NCI-H774 (cell line): Measurements from ENCODE around the gene HOXD12.

ENCODE experiments used
- DNase-seq: peaks from one replicate; lab custom pipeline; 2025; lab: John Stamatoyannopoulos, UW

The HOXD12 gene

DNA sequence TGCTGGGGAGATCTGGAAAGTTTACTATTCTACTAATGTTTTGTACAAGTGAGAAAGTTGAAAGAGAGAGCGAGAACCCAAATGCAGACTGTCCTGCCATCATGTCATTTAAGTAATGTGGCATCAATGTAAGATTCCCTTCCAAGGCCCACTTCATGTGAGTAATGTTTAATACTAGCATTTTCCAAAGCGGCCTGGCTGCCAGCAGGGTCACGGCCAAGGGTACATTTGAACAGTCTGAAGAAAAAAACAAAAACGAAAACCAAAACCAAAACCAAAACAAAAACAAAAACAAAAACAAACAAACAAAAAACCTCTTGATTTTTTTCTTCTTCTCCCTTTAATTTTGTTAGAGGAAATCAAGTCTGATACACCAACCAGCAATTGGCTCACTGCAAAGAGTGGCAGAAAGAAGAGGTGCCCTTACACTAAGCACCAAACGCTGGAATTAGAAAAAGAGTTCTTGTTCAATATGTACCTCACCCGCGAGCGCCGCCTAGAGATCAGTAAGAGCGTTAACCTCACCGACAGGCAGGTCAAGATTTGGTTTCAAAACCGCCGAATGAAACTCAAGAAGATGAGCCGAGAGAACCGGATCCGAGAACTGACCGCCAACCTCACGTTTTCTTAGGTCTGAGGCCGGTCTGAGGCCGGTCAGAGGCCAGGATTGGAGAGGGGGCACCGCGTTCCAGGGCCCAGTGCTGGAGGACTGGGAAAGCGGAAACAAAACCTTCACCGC is 19.2 kb downstream of the HOXD12 start:
- DNase-seq = peak; percentile 17

DNA sequence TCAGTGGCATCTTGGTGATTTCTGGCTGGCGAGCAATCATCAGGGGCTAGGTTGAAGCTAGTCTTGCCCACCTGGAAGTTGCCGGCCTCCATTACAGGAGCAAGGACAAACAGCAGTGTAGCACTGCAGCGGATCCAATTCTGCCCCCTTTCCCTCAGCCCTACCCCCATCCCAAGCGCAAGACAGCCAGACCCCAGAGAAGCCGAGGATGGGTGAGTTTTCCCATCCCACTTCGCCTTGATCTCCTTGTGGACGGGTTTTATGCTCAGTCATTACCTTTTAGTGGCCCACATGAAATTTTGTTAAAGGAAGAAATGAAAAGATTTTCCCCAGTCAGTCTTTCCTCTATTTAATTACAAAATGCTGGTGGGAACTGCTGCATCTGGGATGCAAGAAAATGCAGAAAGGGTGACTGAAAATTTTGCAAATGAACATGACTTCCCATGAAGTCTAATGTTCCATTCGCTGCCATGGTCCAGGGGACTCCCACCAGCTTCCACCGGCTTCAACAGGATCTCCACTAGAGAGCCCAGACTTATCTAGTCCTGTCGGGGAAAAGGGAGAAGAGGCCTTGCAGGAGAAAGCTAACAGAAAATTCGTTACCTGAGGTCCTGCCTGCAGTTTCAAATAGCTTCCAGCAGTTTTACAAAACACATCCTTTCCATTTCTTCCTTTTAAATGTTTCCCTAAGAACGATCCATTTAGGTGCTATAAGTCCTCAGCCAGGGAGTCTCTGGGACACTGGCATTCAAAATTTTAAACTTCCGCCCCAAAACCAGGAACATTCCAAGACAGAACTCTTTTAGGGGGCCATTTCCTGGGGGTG is 21.0 kb downstream of the HOXD12 start:
- DNase-seq = no peak

DNA sequence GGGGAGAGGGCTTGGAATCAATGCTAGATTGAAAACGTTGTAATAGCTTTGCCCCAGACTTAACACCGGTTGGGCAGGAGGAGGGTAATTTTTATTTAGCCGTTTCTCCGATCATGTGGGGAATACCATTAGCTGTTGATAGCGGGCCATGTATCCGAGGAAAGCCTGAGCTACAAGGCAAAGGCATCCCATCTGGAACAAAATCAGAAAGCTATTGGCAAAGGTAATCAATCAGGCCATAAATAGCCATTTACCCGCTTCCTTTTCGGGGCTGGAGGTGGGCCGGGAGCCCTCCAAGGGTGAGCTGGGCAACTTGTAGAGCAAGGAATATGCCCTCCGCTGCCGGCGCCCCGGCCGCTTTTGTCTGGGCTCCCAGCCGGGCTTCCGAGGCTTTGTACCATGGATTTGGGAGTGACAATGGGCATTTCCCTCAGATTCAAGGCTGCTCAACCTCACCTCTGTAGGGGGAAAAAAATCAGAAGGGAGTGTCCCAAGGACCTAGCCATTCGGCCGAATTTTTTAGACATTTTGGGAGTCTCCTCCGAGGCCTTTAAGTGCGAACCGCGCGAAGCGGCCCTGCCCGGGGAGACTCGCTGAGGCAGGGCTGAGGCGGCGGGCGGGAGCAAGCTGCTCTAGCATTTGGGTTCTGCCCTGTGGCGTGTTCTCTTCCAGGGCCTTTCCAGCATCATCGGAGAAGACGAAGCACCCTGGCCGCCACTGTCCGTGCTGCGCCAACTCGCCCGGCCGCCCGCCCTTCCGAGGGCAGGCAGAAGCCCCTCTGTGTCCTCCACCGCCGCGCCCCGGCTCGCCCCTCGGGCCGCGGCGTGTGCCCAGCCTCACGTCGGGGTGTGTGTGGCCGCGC is 21.8 kb downstream of the HOXD12 start:
- no peak for DNase-seq

DNA sequence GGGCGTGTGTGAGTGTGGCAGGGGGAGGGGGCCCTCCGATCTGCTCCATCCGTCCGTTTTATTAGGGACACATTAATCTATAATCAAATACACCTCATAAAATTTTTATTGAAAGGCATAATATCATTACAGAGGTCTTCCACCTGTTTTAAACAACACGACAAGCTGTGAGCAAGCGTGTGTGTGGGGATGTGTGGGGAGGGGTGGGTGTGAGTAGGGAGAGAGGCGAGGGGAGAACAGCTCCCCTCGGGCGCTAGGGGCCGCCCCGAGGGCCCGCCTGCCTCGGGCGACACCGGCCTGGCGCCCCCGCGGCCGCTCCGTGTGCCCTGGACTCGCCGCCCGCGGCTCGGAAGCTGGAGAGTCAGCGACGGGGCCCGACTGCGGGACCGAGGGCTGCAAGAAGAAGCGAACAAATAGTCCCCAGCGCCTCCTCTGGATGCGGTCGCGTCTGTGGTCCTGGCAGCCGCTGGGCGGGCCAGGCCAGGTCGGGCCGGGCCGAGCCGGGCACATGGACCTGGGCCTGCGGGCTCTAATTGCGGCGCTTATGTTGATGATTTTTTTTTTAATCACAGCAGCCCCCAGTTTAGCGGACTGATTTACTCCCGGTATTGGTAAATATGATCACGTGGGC is 22.6 kb downstream of the HOXD12 start:
- no peak for DNase-seq

DNA sequence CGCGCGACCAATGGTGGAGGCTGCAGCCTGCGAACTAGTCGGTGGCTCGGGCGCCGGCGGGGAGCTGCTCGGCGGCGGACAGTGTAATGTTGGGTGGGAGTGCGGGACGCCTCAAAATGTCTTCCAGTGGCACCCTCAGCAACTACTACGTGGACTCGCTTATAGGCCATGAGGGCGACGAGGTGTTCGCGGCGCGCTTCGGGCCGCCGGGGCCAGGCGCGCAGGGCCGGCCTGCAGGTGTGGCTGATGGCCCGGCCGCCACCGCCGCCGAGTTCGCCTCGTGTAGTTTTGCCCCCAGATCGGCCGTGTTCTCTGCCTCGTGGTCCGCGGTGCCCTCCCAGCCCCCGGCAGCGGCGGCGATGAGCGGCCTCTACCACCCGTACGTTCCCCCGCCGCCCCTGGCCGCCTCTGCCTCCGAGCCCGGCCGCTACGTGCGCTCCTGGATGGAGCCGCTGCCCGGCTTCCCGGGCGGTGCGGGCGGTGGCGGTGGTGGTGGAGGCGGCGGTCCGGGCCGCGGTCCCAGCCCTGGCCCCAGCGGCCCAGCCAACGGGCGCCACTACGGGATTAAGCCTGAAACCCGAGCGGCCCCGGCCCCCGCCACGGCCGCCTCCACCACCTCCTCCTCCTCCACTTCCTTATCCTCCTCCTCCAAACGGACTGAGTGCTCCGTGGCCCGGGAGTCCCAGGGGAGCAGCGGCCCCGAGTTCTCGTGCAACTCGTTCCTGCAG is 23.3 kb downstream of the HOXD12 start, which contains the start of gene HOXD9:
Gene HOXD9, plus strand, starts transcription at position 37 of the 728 bp plus-strand sequence. Its CDS starts 50 bp downstream, at position 87.
- no peak for DNase-seq

DNA sequence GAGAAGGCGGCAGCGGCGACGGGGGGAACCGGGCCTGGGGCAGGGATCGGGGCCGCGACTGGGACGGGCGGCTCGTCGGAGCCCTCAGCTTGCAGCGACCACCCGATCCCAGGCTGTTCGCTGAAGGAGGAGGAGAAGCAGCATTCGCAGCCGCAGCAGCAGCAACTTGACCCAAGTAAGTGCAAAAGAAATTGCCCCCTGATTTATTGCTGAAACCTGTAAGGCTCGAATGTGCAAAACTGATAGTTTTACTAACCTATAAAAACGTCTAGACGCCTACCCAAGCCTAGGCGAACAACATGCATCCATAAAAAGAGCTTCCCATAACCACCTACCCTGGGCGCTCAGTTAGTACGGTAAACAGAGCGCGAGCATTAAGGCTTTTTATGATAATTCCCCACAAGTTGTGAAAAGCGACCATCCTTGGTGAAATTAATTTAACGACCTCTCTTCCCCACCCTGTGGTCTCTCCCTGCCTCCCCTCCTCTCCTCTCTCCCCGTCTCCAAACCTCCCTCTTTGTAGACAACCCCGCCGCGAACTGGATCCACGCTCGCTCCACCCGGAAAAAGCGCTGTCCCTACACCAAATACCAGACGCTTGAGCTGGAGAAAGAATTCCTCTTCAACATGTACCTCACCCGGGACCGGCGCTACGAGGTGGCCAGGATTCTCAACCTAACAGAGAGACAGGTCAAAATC is 24.0 kb downstream of the HOXD12 start:
- no peak for DNase-seq

DNA sequence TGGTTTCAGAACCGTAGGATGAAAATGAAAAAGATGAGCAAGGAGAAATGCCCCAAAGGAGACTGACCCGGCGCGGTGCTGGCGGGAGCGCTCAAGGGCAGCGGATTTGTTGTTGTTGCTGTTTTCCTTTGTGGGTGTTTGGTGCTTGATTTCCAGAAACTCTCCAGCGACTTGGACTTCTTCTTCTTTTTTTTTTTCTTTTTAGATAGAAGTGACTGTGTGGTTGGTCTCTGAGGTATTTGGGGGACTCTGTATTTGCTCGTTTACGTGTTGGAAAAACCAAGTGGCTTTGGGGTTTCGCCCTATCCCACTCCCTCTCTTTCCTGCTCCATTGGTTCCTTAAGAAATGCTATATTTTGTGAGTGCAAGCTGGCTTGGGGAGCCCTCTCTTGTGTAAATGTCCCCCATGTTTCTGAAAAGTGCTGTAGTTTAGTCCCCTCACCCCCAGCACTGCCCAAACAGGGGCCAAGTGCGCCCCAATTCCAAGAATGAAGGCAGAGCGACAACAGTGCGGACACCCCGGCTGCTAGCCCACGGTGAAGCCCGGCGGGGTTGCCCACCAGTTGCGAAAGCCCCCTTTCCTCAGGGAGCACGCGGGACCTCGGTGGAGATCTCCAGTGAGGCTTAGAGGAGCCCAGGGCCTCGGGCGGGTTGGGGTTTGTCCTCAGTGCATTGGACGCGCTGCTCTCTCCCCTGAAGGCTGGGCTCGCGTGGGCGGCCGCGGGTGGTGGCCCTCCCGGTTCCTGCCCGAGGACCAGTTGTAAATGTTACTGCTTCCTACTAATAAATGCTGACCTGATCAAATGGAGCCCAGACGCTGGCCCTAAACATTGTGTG is 24.7 kb downstream of the HOXD12 start:
- no peak for DNase-seq

DNA sequence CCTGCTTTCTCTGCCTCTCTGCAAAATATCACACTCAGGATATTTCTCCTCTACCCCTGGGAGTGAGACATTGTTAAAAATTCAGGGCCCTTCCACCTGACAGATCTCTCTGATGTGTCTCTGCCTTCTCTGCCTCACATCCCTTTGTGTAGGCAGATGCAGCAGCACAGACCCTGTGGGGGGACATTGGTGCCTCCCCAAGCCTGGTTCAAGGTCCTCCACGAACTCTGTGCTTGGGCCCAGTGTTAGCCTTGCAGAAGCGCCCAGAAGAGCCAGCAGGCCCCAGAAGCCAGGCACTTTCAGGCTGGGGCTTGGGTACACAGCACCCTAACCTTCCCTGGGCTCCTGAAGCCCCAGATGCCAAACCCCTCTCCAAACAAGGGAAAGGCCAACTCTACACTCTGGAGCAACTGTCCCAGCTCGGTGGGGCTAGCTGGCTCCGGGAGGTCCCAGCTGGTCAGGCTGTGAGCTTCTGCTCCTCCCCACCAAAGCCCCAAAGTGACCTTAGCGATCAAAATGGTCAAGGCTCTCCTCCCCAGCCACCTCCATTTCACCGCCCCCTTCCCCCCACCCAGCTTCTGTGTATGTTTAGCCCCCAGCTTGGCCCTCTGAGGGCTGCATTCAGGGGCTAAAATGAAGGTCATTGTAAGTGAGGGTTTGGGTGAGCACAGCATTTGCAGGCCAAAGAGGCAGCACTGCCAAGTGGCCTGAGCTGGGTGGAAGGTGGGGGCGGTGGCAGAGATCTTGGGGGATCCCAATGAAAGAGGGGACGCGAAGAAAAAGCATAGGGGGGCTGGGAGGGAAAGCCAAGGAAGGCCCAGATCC is 25.6 kb downstream of the HOXD12 start:
- DNase-seq = no peak

DNA sequence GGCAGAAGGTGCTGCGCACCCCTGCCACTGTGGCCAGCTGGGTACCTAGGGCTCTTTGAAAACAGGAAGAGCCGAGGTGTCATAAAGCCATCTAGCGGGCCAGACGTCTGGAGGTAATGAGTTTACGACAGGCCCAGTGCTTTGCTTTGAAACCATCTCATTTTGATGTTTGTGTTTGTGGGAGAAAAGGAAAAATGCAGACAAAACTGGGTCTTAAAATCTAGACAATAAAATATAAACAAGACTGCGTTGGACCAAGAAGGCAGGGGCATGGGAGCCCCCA is 26.1 kb downstream of the HOXD12 start:
- no peak for DNase-seq

DNA sequence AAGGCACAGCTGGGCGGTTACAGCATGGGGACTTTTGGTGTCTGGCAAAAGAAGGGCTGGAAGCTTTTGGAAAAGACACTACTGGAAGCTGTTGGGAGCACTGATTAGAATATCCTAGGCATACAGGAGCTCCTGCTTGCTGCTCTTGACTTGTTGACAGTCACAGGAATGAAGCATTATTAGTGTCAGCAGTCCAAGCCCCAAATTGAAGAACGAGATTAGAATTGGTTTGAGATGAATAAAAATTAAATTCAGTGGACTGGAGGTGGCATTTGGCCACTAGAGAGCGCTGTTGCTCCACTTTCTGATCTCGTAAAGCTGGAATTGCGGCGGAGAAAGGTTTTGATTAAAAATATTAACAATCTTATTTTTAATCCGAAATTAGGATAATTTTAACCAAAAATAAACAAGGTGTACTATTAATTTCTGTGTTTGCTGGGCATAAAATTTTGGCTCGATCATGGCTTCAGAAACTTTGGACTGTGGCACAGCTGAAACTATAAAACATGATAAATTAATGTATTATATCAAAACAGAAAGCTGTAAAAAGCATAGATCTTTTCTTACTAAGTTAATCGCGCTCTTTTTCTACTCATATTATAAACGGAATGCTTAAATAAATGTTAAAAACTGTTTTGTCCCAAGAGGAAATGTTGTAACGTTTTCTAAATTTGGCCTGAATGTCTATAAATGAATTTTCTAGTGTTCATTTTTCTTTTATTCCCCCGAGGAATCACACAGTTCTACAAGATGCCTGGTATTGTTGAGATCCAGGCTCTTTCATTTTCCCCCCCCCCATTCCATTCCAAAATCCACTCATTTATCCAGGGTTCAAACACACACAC is 27.6 kb downstream of the HOXD12 start:
- peak; percentile 36 for DNase-seq

DNA sequence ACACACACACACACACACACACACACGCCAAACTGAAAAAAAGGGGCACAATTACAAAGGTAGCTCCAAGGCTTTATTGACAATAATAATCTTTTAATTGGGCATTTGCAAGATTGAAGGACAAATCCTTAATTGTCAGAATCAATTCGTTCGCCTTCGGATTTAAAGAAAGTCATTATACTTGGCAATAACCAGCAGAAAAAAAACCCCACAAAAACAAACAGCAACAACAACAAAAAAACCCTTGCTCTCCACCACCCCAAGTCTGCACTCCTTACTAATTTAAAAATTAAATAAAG is 28.1 kb downstream of the HOXD12 start:
- no peak for DNase-seq

DNA sequence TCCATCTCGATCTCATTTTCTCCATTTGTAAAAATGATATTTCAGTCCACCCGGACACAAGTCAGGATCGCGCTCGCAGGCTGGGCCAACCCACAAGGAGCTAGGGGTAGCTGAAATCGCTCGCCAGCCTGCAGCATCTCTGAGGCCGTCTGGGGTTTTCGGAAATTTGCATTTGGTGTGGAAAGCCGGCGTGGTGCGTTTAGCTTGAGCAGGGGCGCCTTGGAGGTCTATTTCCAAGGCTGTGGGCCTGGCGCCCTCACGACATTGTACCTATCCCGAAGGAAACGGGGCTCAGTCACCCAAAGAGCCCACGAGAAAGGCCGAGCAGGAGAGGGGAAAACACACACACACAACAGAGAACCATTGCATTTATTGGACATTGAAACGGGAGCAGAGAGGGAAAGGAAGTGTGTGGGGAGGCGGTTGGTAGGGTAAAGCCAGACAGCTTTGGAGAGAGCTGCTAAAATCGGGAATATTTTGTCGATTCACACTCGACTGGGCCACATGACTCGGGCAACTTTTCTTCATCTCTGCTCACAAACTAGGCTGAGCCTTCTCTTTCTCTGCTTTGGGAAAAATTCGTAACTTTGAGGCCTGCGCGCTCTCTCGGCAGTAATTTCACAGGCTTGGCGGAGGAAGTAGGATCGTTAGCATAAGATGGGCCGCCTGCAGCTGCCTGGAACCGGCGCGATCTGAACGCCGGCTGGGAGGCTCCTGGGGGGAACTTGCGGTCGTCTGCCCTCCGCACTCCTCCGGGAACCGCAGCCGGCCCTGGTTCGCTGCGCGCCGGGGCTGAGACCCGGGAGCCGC is 28.8 kb downstream of the HOXD12 start:
- DNase-seq = no peak

DNA sequence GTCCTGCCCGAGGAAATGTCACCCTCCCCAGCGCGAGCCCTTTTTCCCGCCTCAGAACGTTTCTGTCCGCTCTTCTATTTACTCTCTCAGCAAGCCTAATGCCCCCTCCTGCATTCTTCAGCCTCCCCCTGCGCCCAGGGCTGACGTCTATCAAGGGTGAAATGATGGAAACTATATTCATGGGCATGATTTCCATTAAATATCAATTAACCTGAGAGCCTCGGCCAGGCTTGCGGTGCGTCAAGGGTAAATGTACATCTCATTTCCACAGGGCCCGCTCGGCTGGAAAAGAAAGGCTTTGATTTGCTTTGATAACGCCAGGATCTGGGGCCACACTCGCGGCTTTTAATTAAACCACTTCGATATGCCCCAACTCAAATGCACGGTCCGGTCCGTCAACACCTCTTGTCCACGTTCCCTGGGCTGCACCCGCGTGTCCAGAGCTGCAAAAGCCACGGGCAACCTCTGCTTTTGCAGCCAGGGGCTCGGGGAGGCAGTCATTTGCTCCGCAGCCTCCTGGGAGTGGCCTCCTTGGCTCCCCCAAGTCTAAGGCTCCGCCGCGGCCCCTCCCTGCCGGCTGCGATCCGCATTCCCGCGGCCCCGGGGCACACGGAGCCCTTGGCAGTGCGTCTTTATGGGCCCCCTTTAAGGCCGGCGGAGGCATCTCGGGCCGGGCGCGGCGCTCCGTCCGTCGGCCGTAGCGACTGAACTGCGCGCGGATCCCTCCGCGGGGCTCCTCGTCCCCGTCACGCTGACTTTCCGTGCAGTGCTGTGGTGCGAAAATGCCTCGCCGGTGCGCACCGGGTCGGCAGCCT is 29.6 kb downstream of the HOXD12 start, which contains the start of gene HOXD8:
Gene HOXD8, plus strand, starts transcription at position 724 of the 815 bp plus-strand sequence. CDS start 662 bp downstream, outside the sequence.
- DNase-seq = peak; percentile 34

DNA sequence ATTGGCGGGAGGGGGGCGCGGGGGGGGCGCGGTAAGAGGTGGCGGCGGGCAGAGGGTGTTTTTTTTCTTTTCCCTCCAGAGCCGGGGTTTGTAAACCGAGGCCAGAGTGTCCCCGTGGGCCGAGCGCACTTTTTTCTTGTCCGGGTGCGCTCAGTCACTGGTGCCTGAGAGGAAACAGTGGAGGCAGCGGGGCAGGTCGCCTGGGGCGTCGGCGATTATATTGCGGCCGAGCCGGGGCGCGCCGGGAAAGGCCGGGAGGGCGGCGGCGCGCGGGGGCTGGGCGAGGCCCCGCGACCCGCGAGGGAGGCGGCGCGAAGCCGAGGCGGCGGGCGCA is 30.2 kb downstream of the HOXD12 start:
- peak; percentile 50 for DNase-seq

DNA sequence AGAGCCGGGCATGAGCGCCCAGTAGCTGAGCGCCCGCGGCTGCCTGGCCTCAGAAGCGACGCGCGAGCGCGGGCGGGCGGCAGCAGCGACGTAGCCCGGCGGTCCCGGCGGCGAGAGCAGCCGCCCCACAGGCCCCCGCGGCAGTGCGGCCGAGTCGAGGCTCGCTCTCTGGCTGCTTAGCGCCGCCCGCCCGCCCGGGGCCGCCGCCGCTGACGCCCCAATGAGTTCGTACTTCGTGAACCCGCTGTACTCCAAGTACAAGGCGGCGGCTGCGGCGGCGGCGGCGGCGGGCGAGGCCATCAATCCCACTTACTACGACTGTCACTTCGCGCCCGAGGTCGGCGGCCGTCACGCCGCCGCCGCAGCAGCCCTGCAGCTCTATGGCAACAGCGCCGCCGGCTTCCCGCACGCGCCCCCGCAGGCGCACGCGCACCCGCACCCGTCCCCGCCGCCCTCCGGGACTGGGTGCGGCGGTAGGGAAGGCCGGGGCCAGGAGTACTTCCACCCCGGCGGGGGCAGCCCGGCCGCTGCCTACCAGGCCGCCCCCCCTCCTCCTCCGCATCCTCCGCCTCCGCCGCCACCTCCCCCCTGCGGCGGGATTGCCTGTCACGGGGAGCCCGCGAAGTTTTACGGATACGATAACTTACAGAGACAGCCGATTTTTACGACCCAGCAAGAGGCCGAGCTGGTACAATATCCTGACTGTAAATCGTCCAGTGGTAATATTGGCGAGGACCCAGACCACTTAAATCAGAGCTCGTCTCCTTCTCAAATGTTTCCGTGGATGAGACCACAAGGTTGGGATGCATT is 30.8 kb downstream of the HOXD12 start:
- peak; percentile 50 for DNase-seq
